ENCODE data around the gene EPB41L4A. TPM values are rescaled to one million over a fixed set of nuclear protein-coding genes. Genes with fewer than 3 reads are reported as not detected.

The EPB41L4A gene
- total and polyA plus RNA-seq, 2 donors (not counting 1 experiment from before 2014, with no cell fraction given): 0.23 to 0.50 TPM

GRCh38 chr5:112350626-112351025 lies 68.5 kb downstream of the EPB41L4A start:
- no peaks in the 10 kb centered on the region for H3K27me3 ChIP-seq (ENCODE audit: control insufficient read depth, insufficient read depth, low read length)
- H2AFZ ChIP-seq (ENCODE audit: low read length): no peak overlapping the region
- H3K9me3 ChIP-seq (ENCODE audit: control insufficient read depth, insufficient read depth, low read depth, low read length): no peaks in the 10 kb centered on the region
- no peaks in the 10 kb centered on the region for H4K20me1 ChIP-seq (ENCODE audit: control insufficient read depth, extremely low read depth, insufficient read depth, low read length)
- H3K9ac ChIP-seq (ENCODE audit: insufficient read depth, low read length): no peak overlapping the region
- H3K4me2 ChIP-seq (ENCODE audit: extremely low read depth, insufficient read depth, low read length): no peak overlapping the region
- no peak for DNase-seq (ENCODE audit: low read depth in 2 of 2)
- H3K4me3 ChIP-seq (replicated peaks in 1 of 4; ENCODE audit: control extremely low read depth in 1 of 4, insufficient read depth in 1 of 4, low read depth in 3 of 4, low read length in 4 of 4): no peak overlapping the region
- no peaks in the 10 kb centered on the region for H3K4me1 ChIP-seq (ENCODE audit: control insufficient read depth, extremely low read depth, insufficient read depth, low read length)
- TF ChIP-seq EZH2 (IDR thresholded peaks at IDR 0.05; ENCODE audit: low read length, missing control alignments): no peak
- TF ChIP-seq, protein P1, sequence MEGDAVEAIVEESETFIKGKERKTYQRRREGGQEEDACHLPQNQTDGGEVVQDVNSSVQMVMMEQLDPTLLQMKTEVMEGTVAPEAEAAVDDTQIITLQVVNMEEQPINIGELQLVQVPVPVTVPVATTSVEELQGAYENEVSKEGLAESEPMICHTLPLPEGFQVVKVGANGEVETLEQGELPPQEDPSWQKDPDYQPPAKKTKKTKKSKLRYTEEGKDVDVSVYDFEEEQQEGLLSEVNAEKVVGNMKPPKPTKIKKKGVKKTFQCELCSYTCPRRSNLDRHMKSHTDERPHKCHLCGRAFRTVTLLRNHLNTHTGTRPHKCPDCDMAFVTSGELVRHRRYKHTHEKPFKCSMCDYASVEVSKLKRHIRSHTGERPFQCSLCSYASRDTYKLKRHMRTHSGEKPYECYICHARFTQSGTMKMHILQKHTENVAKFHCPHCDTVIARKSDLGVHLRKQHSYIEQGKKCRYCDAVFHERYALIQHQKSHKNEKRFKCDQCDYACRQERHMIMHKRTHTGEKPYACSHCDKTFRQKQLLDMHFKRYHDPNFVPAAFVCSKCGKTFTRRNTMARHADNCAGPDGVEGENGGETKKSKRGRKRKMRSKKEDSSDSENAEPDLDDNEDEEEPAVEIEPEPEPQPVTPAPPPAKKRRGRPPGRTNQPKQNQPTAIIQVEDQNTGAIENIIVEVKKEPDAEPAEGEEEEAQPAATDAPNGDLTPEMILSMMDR (conservative IDR thresholded peaks at IDR 0.05 in 1 of 2, IDR thresholded peaks at IDR 0.05 in 1 of 2; ENCODE audit: low read depth in 1 of 2, low read length in 2 of 2): no peak
- H3K27ac ChIP-seq (ENCODE audit: insufficient read depth, low read length): no peak overlapping the region
- H3K79me2 ChIP-seq (ENCODE audit: control insufficient read depth, insufficient read depth, low read length): no peaks in the 10 kb centered on the region
- H3K36me3 ChIP-seq (ENCODE audit: control insufficient read depth, insufficient read depth, low read length): no peaks in the 10 kb centered on the region

- Histone ChIP-seq H3K4me2 (ENCODE audit: extremely low read depth, insufficient read depth, low read length) (no peak overlapping the region), H3K27ac (ENCODE audit: insufficient read depth, low read length) (no peak overlapping the region), H3K9me3 (ENCODE audit: control insufficient read depth, insufficient read depth, low read depth, low read length) (no peaks in the 10 kb centered on the region), H3K4me1 (ENCODE audit: control insufficient read depth, extremely low read depth, insufficient read depth, low read length) (no peaks in the 10 kb centered on the region), H4K20me1 (ENCODE audit: control insufficient read depth, extremely low read depth, insufficient read depth, low read length) (no peaks in the 10 kb centered on the region), H3K36me3 (ENCODE audit: control insufficient read depth, insufficient read depth, low read length) (no peaks in the 10 kb centered on the region), H2AFZ (ENCODE audit: low read length) (no peak overlapping the region), H3K9ac (ENCODE audit: insufficient read depth, low read length) (no peak overlapping the region), H3K79me2 (ENCODE audit: control insufficient read depth, insufficient read depth, low read length) (no peaks in the 10 kb centered on the region), H3K4me3 (replicated peaks in 1 of 4; ENCODE audit: control extremely low read depth in 1 of 4, insufficient read depth in 1 of 4, low read depth in 3 of 4, low read length in 4 of 4) (no peak overlapping the region), H3K27me3 (ENCODE audit: control insufficient read depth, insufficient read depth, low read length) (no peaks in the 10 kb centered on the region)
- DNase-seq (ENCODE audit: low read depth in 2 of 2): no peak
- no peak for TF ChIP-seq EZH2 (IDR thresholded peaks at IDR 0.05; ENCODE audit: low read length, missing control alignments)
- TF ChIP-seq, protein P1 (conservative IDR thresholded peaks at IDR 0.05 in 1 of 2, IDR thresholded peaks at IDR 0.05 in 1 of 2; ENCODE audit: low read depth in 1 of 2, low read length in 2 of 2): no peak
Measured at GRCh38 chr5:112349371-112349770, 69.7 kb downstream of the EPB41L4A start.

- H3K4me2 ChIP-seq (ENCODE audit: extremely low read depth, insufficient read depth, low read length): no peak overlapping the region
- TF ChIP-seq, protein P1 (conservative IDR thresholded peaks at IDR 0.05 in 1 of 2, IDR thresholded peaks at IDR 0.05 in 1 of 2; ENCODE audit: low read depth in 1 of 2, low read length in 2 of 2): no peak
- no peak for TF ChIP-seq EZH2 (IDR thresholded peaks at IDR 0.05; ENCODE audit: low read length, missing control alignments)
- H3K79me2 ChIP-seq (ENCODE audit: control insufficient read depth, insufficient read depth, low read length): no peaks in the 10 kb centered on the region
- H2AFZ ChIP-seq (ENCODE audit: low read length): no peak overlapping the region
- no peak overlapping the region for H3K9ac ChIP-seq (ENCODE audit: insufficient read depth, low read length)
- H3K27me3 ChIP-seq (ENCODE audit: control insufficient read depth, insufficient read depth, low read length): no peaks in the 10 kb centered on the region
- H3K27ac ChIP-seq (ENCODE audit: insufficient read depth, low read length): no peak overlapping the region
- H3K4me3 ChIP-seq (replicated peaks in 1 of 4; ENCODE audit: control extremely low read depth in 1 of 4, insufficient read depth in 1 of 4, low read depth in 3 of 4, low read length in 4 of 4): no peak overlapping the region
- no peaks in the 10 kb centered on the region for H4K20me1 ChIP-seq (ENCODE audit: control insufficient read depth, extremely low read depth, insufficient read depth, low read length)
- DNase-seq (ENCODE audit: low read depth in 2 of 2): no peak
- H3K9me3 ChIP-seq (ENCODE audit: control insufficient read depth, insufficient read depth, low read depth, low read length): no peaks in the 10 kb centered on the region
- H3K36me3 ChIP-seq (ENCODE audit: control insufficient read depth, insufficient read depth, low read length): no peaks in the 10 kb centered on the region
- no peaks in the 10 kb centered on the region for H3K4me1 ChIP-seq (ENCODE audit: control insufficient read depth, extremely low read depth, insufficient read depth, low read length)
Measured at GRCh38 chr5:112348915-112349314, 70.2 kb downstream of the EPB41L4A start.

All from fibroblast of lung (primary cell).